Glutamatergic neuron (in vitro differentiated cells): ENCODE data around the gene TBC1D10B. TPM values are rescaled to one million over a fixed set of nuclear protein-coding genes. Genes with fewer than 3 reads are reported as not detected.

Experiments
- DNase-seq: peaks from one replicate; pipeline ENCODE4 v3.0.0; 2022
- H3K27ac Mint-ChIP-seq: one replicate; pipeline ENCODE4 v1.8.0; 2020; ENCODE audit warnings: mild to moderate bottlenecking, mixed read lengths, inconsistent platforms; ENCODE audit not compliant: unreplicated experiment
- H3K27me3 Mint-ChIP-seq: one replicate; pipeline ENCODE4 v1.8.0; 2020; ENCODE audit warnings: mild to moderate bottlenecking, moderate library complexity, mixed read lengths, inconsistent platforms; ENCODE audit not compliant: unreplicated experiment
- H3K36me3 Mint-ChIP-seq: one replicate; pipeline ENCODE4 v1.8.0; 2020; ENCODE audit warnings: mild to moderate bottlenecking, mixed read lengths, inconsistent platforms; ENCODE audit not compliant: unreplicated experiment
- H3K4me1 Mint-ChIP-seq: one replicate; pipeline ENCODE4 v1.8.0; 2020; ENCODE audit warnings: mild to moderate bottlenecking, low read depth, mixed read lengths, inconsistent platforms; ENCODE audit not compliant: unreplicated experiment
- H3K4me3 Mint-ChIP-seq: one replicate; pipeline ENCODE4 v1.8.0; 2020; ENCODE audit warnings: mild to moderate bottlenecking, mixed read lengths, inconsistent platforms; ENCODE audit not compliant: unreplicated experiment
- H3K9me3 Mint-ChIP-seq: one replicate; pipeline ENCODE4 v1.8.0; 2020; ENCODE audit warnings: mild to moderate bottlenecking, moderate library complexity, mixed read lengths, inconsistent platforms; ENCODE audit not compliant: unreplicated experiment
- CTCF ChIP-seq: fragments of 200-600 bp; sonication (generic); IDR thresholded peaks from one replicate; pipeline ENCODE4 v1.5.0; 2021; ENCODE audit not compliant: partially characterized antibody, unreplicated experiment
- total RNA-seq: library from RNA; stranded (reverse); fragmentation: NEBNext Ultra II Directional; extraction: Animal tissue kit (Norgen Biotek cat#: 25700); gene quantifications from one replicate; pipeline ENCODE4 v1.2.1, GENCODE V29; 2021; ENCODE audit not compliant: unreplicated experiment

The TBC1D10B gene
- total RNA-seq, 1 donor from 2014 or later = 85.2 TPM

DNA sequence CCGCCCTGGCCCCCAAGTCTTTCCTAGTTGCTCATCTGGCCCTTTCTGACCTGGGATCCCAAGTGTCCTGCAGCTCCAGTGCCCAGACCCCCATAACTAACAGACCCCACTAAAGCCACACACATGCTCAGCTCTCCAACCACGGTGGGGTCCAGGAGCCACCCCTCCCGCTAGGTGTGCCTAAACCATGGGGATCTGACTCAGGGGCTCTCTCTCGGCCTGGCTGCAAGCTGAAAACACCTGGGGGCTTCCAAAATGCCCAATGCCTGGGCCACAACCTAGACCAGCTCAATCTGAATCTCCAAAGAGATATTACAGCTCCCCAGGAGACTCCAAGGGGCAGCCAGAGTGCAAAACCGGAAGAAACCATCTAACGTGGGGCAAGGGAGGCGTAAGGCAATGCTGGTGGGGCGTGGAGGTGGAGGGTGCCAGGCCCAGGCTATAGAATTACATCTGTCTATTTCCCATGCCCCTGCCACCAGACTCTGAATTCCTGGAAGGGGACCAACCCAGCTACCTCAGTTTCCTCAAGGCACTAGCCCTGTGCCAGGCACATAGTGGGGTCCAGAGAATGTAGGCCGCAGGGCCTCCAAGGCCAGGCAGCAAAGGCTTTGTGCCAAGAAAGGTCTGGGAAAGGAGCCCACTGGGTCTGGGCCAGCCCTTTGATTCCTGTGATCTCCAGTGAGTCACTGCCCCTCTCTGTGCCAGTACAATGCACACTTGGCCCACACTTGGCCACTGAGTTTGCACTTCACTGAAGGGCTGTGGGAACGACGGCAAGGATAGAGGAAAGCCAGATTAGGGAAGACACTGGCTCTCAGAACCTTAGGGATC, 18.5 kb downstream of the TBC1D10B start:
- Mint-ChIP-seq H3K4me3 (no peak overlapping the region), H3K27ac (no peak overlapping the region), H3K36me3 (no peaks in the 10 kb centered on the region)

DNA sequence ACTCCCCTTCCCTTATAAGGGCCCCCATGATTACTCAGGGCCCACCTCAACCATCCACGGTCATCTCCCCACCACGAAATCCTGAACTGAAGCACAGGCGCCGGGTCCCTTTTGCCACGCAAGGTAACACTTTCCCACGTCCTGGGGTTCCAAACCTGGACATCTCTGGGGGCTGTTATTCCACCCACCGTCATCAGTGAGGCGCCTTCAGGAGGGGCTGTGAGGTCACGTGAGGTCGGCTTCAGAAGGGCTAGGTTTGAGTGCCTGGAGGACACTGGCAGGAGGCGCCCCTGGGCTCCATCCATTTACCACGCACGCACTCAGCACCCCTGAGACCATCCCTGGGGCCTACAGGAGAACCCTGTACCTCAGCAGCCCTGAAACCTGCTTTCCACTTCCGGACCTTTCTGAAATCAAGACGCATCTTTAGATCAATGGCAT, 19.3 kb downstream of the TBC1D10B start:
- Mint-ChIP-seq H3K27me3 (peaks cover 11% of the 10 kb centered on the region), H3K27ac (no peak overlapping the region), H3K9me3 (peaks cover 12% of the 10 kb centered on the region), H3K4me3 (no peak overlapping the region), H3K36me3 (no peaks in the 10 kb centered on the region), H3K4me1 (peaks cover 7% of the 10 kb centered on the region)
- DNase-seq = no peak
- no peak for TF ChIP-seq CTCF

More for the DNA sequence above, 18.5 kb downstream of the TBC1D10B start:
- no peak for TF ChIP-seq CTCF
- DNase-seq = no peak
- Mint-ChIP-seq H3K9me3 (peaks cover 14% of the 10 kb centered on the region), H3K4me1 (peaks cover 10% of the 10 kb centered on the region), H3K27me3 (peaks cover 11% of the 10 kb centered on the region)

GRCh38 chr16:30350134-30350871, 20.0 kb downstream of the TBC1D10B start:
- TF ChIP-seq CTCF = no peak
- Mint-ChIP-seq H3K9me3 (peaks cover 10% of the 10 kb centered on the region), H3K4me1 (peaks cover 6% of the 10 kb centered on the region), H3K36me3 (no peaks in the 10 kb centered on the region), H3K27ac (no peak overlapping the region), H3K27me3 (peaks cover 10% of the 10 kb centered on the region), H3K4me3 (no peak overlapping the region)
- DNase-seq = no peak

DNA sequence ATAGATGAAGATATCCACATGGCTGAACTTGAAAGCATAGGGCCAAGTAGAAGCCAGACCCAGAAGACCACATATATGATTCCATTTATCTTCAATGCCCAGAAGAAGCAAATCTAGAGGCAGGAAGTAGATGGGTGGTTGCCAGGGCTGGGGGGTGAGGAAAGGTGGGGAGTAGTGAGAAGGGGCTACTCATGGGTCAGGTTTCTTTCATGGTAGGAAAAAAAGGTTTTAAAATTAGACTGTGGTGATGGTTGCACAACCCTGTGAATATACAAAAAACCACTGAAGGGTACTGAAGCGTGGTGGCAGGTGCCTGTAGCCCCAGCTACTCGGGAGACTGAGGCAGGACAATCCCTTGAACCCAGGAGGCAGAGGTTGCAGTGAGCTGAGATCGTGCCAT, 20.6 kb downstream of the TBC1D10B start:
- Mint-ChIP-seq H3K27ac (no peak overlapping the region), H3K4me1 (peaks cover 6% of the 10 kb centered on the region), H3K36me3 (no peaks in the 10 kb centered on the region), H3K4me3 (no peak overlapping the region), H3K27me3 (peaks cover 9% of the 10 kb centered on the region), H3K9me3 (peaks cover 6% of the 10 kb centered on the region)
- DNase-seq = no peak
- TF ChIP-seq CTCF = no peak

GRCh38 chr16:30348929-30349328, 21.4 kb downstream of the TBC1D10B start:
- no peaks in the 10 kb centered on the region for H3K36me3 Mint-ChIP-seq
- no peak overlapping the region for H3K4me3 Mint-ChIP-seq
- peaks cover 6% of the 10 kb centered on the region for H3K27me3 Mint-ChIP-seq
- H3K4me1 Mint-ChIP-seq = peaks cover 3% of the 10 kb centered on the region
- peaks cover 1% of the 10 kb centered on the region for H3K9me3 Mint-ChIP-seq
- no peak for DNase-seq
- no peak overlapping the region for H3K27ac Mint-ChIP-seq
- TF ChIP-seq CTCF = no peak
